Hippocampal formation (tissue), 2 donors: ENCODE measurements around the gene MEGF6.

ENCODE experiments used
- DNase-seq, 2 donors: peaks; one replicate each; lab custom pipeline; 2025; lab: John Stamatoyannopoulos, UW

MEGF6 gene

DNA sequence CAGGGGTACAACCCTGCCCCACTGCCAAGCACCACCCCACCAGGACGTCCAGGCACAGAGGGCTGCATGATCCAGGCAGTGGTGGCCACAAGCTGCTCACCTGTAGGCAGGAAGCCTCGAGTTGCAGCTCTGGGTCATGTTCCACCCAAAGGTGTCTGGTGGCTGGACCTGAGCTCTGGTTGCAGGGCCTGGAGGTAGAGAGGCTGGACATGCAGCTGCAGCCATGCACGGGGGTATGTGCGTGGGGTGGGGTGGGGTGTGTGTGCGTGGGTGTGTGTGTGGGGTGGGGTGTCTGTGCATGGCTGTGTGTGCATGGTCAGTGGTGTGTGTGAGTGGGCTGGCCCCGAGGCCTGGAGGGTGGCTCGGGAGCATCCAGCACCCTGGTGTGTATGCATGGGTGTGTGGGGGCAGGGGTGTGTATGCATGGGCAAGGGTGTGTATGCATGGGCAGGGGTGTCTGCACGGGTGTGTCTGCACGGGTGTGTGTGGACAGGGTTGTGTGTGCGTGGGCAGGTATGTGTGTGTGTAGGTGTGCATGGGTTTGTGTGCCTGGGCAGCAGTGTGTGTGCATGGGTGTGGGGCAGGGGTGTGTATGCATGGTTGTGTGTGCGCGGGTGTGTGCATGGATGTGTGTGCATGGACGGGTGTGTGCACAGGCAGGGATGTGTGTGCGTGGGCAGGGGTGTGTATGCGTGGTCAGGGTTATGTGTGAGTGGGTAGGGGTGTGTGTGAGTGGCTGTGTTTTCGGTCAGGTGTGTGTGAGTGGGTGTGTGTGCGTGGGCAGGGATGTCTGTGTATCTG is 141.3 kb downstream of the MEGF6 start:
- no peak for DNase-seq

DNA sequence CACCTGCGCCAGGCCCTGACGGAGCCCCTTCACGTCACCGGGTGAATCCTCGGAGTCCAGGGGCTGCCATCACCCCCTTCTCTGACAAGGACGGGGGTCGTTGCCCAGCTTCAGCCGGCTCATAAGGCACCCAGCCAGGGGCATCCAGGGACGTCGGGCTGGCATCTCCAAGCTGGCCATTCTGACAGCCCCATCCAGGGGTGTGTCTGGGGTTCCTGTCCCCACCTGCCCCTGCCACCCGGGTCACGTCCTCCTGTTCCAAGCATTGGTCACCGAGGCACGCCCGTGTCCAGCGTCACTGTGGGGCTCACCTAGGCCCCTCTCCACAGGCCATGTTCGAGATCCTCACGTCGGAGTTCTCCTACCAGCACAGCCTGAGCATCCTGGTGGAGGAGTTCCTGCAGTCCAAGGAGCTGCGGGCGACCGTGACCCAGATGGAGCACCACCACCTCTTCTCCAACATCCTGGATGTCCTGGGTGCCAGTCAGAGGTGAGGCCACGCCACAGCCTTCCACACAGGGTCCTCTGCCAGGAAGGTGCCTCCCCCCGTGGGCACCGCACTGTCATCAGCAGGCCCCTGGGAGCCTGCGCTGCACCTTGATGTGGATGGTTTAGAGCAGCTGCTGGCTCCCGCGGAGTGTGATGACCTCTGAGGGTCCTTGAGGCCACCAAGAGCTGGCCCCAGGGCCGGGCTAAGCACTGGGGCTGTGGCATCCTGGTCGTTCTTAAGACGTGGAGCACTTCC is 142.0 kb downstream of the MEGF6 start:
- DNase-seq = no peak

DNA sequence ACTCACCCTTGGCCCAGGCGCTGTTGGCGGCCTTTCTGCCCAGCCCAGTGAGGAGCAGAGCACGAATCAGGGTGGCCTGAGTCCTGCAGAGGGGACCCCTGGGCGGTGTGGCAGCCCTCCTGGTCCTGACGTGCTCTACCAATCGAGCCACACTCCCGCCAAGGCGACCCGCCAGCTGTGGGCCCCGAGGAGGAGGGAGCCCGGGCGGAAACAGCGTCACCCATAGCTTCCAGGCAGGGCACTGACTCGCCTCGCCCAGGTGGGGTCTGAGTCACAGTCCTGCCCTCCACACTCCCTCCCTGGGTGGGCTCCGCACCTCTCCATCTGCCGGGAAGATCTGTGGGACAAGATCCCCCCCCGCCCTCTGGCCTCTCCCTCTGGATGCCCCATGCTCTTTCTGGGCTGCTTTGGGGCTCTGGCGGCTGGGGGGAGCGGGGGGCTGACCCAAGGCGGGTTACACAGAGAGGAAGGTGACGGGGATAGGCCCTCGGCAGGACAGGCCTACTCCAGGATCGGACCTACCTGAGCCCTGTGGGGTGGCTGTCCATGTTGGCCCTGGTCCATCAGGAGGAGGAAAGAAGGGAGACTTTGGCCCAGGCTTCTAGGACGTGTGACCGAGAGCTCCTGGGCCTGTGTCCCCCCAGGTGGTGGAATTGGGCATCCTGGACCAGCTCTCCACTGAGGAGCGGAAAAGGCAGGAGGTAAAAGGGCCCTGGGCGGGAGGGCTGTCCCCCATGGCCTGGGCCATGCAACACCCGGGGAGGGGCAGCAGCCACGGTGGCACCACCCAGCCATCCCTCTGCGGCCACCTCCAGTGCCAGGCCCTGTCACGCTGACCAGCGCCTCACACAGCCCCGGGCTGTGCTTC is 142.8 kb downstream of the MEGF6 start:
- no peak for DNase-seq

DNA sequence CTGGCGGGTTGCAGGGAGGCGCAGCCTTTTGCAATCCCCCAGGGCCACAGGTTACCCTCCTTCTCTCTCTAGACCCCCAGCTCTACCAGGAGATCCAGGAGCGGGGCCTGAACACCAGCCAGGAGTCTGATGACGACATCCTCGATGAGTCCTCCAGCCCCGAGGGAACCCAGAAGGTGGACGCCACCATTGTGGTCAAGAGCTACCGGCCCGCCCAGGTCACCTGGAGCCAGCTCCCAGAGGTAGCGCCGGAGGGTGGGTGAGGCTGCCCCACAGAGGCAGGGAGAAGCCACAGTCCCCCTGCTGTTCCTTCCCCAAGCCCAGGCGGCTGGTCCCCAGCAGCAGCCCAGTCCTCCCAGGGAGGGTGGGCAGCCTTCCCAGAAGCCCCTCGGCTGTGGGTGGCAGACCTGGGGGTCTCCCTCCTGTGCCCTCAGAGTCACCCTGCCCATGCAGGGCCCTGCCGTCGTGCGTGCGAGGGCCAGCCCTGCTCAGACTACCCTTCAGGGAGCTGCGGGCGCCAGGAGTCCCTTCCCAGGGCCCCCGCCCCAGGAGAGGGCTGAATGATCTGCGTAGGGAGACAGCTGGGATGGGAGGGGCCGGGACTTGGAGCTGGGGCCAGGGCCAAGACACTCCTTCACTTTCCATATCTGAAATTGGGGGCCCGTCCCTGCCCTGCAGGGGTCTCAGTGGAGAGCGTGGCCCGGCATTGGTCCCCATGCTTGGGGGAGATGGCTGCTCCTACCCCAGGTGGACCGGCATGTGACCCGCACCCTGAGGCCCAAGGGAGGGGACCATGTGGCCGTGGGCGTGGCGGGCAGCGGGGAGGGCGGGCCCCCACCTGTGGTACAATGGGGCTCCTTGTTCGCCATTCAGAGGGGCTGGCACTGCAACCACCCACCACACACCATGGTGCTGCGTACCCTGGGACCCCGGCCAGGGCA is 143.9 kb downstream of the MEGF6 start:
- DNase-seq = no peak

DNA sequence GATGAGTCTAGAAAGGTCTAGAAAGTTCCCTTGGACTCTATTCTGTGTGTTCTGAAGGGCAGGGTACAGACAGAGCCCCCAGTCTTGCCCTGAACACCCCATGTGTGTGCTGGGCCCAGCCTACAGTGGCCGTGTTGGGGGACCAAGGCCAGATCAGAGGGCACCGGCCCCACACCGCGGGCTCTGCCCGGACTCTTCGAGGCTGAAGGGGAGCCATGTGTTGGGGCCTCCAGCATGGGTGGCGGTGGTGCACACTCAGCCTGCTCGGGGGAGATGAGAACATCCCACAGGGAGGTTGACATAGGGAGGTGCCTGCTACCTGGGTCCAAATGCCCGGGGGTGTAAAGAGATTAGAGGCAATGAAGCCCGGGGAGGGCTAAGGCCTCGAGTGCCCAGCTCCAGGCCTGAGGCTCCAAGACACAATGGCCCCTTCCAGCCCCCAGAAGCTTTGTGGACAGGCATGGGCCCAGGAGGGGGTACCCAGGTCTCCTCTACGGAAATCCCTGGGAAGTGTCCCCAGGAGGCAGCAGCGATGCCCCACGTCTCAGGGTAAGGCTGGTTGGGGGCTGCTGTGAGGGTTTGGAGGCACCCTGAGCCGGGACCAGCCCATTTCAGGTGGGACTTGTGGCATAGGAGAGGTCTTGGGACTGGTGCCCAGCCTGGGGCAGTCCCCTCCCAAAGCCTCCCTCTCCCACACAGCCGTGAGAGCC is 144.8 kb downstream of the MEGF6 start:
- DNase-seq = no peak

DNA sequence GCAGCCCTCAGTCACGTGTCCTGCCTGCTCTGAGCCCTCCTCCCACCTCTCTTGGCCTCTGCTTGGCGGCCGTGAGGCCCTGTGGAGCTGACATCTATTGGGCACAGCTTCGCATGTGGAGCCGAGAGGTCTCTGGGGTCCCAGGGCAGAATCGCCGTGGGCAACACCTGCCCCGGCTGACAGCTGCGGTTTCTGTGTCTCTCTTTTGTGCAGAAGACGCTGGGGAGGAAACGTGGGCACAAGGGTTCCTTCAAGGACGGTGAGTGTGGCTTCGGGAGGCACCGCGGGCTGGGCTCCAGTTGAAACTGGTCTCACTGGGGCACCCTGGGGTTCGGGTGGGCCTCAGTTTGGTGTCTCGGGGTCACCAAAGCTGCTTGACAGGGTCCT is 145.4 kb downstream of the MEGF6 start:
- no peak for DNase-seq

DNA sequence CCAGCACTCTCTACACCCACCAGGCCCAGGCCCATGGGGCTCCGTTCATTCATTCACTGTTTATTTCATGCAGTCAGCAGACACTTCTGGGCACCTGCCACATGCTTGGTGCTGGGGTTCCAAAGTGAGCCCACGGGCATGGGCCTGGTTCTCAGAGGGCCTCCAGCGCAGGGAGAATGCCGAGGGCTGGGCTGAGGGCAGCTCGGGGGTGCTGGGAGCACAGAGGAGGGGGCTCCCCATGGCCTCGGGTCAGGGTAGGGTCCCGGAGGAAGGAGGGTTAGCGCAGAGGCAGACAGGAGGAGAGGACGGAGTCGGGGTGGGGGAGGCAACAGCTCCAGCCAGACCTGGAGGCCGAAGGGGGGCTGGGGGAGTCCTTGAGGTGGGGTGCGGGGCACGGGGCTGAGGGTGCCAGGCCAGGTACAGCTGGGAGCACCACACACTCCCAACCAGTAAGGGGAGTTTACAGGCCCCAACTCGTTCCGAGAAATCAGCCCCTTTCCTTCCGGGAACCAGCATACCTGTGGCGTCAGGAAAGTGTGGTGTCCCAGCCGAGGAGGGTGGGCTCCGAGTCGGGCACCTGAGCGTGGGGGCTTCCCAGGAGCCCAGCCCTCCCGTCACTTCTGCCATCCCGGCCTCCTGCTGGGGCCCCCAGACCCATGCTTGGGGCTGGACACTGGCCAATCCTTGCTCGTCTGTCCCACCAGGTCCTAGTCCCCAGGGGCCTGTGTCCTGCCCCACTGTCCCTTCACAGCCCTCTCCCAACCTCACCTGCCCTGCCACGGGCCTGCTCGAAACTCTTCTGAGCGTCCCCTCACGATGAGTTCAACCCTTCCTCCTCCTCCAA is 146.0 kb downstream of the MEGF6 start:
- DNase-seq = no peak

DNA sequence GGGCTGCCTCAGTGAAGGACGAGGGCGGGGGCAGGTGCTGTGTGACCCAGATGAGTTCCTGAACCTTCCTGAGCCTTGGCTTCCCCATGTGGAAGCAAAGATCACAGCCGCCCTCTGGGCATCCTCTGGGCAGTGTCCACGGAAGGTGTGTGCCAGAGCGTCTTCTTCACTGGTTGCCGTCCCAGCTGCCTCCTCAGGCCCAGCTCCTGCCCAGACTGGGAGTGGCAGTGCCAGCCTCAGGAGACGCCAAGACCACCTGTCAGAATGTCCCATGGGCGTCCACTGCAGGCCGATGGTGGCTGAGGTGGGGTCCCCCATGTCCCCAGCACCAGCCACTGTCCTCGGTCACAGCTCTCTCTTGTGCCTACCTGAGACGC is 146.7 kb downstream of the MEGF6 start:
- no peak for DNase-seq

DNA sequence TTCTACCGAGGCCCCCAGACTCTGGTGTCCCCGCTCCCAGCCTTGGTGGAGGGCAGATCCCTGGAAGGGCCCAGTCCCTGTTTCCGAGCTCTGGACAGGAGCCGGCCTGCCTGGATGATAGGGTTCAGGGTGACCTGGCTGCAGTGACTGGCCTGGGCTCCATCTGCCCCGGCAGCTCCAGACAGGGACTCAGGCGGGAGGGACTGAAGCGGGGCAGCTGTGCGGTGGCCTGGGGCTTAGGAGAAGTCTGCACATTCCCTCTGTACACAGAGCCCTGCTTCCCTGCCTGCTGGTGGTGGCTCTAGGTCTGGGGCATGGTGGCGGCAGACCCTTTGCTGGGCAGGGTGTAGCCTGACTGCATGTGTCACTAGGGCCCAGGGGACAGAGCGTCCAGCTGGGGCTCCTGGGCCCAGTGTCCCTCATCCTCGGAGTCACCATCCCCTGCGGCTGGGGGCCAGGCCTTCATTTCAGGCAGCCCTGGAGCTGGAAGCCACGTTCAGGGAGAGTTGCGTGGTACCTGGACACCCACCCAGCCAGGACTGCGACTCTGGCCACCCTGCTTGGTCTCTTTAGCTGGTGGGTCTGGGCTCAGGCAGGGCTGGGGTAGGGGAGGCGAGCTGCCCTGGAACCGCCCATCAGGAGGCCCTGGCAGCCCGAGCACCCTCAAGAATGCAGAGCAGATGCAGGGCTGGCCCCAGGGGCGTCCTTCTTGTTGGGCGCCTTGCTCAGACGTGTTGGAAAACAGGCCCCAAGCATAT is 147.2 kb downstream of the MEGF6 start:
- DNase-seq = no peak

DNA sequence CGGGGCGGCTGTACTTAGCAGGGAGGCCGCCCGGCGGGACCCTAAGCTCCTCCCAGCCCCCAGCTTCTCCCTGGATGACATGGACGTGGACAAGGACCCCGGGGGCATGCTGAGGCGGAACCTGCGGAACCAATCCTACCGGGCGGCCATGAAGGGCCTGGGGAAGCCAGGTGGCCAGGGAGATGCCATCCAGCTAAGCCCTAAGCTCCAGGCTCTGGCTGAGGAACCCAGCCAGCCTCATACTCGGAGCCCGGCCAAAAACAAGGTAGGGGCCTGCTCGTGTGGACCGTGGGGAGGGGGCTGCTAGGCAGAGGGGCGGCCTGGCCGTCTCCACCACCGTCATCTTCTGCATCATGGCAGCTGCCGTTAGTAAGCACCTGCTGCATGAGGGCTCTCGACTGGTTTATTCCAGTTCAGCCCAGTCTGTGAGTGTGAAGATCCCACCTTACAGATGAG is 147.9 kb downstream of the MEGF6 start:
- DNase-seq = no peak

DNA sequence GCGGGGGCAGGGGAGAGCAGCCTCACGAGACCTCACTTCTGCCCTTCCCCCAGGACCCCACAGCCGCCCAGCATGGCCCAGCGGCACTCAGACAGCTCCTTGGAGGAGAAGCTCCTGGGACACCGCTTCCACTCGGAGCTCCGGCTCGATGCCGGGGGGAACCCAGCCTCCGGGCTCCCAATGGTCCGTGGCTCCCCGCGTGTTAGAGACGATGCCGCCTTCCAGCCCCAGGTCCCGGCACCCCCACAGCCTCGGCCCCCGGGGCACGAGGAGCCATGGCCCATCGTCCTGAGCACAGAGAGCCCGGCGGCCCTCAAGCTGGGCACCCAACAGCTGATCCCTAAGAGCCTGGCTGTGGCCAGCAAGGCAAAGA is 148.3 kb downstream of the MEGF6 start:
- DNase-seq = no peak

DNA sequence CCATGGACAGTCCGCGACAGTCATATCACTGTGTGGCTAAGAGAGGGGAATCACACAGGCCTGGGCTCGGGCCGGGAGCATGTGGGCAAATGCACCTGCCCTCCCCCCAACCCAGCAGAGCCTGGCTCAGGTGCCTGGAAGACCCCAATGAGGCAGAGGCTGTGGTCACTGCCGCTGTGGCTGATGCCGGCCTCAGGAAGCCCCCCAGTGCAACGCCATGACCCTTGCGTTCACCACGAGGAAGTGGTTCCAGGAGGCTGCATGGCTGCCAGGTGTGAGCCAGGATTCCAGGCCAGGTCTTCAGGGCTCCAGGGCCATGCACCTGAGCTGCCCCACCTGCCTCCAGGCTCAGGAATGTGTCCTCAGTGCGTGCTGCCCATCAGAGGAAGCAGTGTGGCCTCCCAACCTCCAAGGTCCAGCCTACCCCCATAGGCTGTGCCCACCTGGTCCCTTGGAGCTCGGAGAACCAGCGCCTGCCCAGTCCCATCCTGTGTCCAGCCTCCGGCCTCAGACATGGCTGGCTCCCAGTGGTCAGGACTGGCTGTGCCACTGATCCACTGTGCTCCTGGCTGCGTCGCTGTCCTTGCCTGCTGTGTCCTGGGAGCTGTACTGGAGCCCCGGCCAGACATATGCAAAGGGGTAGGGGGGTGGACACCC is 148.8 kb downstream of the MEGF6 start:
- no peak for DNase-seq

DNA sequence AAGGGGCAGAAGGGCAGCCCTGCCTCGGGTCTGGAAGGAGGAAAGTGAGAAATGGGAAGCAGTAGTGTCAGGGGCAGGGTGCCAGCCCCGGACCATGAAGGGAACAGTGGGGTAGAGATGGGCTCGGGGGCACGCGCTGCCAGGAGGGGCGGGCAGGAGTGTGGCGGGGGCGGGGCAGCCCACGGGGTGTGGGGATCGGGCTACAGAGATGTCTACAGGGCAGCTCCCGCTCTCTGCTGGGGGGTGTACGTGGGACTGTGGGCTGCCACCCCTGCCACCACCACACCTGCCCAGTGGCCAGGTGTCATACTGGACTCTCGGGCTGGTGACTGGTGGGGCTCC is 149.4 kb downstream of the MEGF6 start:
- DNase-seq = no peak

DNA sequence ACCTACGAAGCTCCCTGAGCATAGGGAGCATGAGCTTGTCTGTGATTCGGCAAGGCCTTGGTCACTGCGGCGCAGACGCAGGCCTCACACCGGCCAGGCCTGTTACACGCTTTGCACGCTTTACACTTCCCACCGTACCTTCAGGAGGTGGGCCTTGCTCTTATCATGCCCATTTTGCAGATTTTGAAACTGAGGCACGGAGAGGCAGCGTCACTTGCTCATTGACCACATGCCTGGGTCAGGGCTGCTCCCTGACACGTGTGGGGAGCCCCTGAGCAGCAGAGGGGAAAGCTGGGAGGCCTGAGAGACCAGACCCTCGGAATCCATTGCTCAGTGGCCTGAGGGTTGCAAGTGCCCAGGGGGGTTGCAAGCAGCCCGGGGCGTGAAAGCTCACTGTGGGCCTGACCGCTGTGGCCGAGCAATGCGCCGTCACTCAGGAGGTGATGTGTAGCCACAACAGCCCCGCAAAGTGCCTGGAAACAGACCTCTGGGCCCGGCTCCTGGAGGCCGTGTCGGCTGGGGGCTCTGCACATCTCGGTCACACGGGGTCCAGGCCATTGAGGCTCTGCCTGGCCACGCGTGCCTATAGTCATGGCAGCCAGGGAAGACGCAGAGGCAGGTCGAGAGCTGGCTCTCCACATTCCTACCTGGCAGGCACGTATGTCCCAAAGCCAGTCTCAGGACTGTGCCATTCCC is 149.9 kb downstream of the MEGF6 start:
- DNase-seq = no peak

DNA sequence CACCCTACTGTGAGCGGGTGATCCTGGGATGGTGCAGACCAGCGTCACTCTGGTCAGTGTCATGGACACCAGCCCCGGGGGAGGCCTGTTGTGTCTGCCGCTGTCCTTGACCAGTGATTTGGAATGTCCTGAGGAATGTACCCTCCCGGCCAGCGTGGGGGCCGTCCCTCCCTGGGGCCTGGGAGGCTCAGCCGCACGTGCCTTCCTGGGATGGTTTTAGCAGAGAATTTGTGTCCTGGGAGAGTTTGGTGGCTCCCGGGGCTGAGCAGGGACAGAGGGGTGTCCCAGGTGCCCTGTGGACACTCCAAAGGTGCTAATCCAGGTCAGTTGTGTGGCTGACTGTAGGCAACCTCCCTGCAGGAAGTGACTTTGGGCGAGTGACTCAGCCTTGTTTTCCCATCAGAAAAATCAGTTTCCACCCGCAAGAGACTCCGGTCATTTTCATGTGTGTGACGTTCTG is 150.6 kb downstream of the MEGF6 start:
- DNase-seq = no peak

DNA sequence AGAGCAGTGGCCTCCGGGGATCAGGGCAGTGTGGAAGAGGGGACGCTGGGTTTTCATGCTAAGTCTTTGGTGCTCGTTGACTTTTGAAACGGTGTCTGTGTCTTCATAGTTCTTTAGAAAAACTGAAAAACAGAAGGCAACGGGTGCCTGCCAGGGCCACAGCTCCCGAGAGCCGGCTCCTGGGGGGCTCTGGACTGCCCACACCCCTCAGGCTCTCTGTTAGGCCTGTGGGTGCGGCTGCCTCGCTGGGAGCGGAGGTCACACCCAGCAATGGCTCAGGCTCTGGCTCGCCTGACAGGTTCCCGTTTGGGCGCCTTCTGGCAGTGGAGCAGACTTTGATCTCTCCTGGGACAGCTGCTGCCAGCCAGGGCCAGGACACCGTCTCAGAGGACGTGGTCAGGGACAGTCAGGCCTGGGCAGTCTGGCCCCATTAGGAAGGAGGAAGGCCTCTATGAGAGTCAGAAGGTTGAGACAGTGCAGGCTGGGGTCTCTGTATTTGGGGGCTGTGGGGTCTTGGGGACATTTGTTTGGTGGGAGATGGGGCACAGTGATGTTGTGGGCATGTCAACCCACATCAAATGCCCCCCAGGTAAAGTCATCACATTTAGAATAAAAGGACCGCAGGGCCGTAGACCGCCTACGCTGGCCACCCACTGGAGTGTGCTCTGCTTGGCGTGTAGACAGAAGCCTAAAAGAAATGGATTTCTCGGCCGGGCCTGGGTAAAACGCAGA is 151.2 kb downstream of the MEGF6 start:
- DNase-seq = no peak
